HG03439 (cell line): ENCODE data around the gene IFT27.
"Not testable (repeated sequence)": the region's sequence is repeated elsewhere in the genome, so short reads cannot be mapped to it uniquely, and the experiment has no call there.

Source experiments
- ATAC-seq: cut with Tn5 transposase; IDR thresholded peaks from one replicate; pipeline ENCODE4 v1.9.1; 2021; ENCODE audit warnings: mild to moderate bottlenecking, moderate library complexity; ENCODE audit not compliant: unreplicated experiment

Gene IFT27

DNA sequence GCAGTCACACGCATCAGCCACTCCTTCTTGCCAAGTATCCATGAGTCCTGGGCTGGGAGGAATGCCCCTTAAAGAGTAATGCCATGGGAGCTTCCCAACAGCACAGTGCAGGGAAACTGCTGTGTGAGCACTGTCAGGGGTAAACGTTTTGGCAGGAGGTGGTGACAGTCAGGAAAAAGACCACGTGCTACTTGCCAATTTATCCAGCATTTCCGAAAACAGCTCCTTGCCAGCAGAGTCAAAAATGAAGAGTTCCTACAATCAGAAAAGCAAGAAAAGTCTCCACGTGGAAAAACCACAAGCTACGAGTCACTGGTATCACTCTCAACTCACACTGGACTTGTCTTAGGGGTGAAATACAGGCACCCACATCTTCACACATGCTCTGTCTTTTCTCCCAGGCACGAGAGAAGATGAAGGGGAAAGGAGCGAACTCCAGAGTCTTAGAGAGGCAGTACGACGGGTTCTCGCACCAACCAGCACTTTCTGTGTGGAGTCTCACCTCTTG, 9.9 kb downstream of the IFT27 start:
- no peak for ATAC-seq

- ATAC-seq, result no peak
Observed at GRCh38 chr22:36765131-36765942, 10.6 kb downstream of the IFT27 start.

DNA sequence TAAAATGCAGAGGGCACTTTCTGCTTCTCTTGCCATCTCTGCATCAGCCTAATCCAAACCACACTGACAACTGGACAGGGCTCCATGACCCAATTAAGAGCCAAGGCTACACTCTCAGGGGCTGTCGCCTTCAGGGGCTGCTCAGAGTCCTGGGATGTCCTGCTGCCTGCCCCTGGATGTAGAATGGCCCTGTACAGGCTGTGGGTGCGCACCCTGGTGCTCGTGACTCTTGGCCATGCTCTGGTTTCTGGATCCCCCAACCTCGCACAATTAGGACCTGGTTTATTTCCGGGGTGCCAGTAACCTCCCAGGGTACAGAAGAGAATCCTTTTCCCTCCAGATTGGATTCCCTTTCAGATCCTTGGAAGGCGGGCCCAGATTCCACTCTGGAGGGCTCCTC, 11.3 kb downstream of the IFT27 start:
- no peak for ATAC-seq

DNA sequence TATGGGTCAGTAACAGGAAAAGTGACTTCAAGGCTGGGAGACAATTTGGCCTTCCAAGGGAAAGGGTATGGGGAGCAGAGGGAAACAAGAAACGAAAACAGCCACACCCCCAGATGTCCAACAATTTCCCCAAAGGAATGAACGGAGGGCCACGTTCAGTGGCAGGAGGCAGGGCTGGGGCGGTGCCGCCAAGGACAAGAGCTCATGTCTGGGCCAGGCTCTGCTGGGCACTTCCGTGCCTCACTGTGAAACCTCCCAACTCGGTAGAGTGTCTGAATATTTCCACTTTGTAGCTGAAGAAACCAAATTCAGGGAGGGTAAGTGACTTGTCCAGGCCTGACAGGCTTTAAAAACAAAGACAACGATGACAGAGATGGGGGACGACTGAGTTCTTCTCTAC, 11.9 kb downstream of the IFT27 start:
- ATAC-seq, result no peak

- ATAC-seq, result no peak
Observed at GRCh38 chr22:36763576-36763975, 12.3 kb downstream of the IFT27 start.

DNA sequence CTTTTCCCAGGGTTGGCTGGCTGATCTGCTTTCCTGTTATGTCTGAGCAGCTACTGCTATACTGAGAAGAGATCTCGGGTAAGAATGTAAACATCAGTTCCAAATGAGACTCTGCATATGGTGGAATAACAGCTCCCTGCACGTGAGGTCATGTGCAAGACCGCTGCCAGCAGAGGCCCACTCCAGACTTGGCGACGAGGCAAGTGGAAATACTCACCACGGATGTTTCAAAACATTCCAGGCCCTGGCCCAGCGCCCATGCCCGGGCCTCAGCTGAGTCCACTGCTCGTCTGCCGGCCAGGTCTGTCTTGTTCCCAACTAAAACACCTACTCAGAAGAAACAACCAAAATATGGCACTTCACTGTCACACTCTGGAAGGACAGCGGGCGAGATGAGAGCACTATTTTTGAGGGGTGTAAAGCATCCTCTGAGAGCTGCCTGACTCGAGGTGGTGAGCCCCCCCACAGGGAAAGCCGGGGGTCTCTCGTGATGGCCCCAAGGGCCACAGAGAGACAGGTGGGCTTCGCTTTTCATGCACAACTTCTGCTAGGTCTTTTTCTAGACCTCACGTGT, 13.1 kb downstream of the IFT27 start:
- ATAC-seq, result no peak

DNA sequence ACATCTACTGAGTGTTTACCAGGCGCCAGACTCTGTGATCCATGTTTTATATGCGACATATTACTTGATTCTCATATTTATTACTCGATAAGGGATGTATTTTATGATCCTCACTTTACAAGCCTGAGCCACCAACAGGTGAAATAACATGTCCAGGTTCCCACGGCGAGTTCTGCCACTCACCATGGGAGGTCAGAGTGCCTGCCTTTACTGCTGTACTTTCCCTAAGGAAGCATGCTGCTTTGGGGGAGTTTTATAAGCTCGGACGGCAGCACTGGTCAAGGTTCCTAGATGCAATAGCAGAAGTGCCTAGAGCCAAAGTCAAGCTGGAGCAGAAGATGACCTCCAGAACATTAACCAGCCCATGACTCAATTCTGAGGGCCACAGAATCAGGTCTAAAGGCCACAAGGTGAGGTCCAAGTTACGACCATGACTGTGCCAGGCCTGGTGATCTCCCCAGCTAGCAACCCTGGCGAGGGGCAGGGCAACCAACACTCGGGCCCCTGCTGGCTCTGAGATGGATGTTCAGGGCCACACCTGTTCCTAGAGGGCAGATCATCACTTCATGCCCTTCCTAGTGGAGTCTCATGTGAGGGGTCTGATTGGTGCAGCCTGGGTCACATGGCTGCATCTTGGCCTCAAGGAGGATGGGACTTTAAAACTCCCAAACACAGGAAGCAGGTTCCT, 14.2 kb downstream of the IFT27 start:
- no peak for ATAC-seq

DNA sequence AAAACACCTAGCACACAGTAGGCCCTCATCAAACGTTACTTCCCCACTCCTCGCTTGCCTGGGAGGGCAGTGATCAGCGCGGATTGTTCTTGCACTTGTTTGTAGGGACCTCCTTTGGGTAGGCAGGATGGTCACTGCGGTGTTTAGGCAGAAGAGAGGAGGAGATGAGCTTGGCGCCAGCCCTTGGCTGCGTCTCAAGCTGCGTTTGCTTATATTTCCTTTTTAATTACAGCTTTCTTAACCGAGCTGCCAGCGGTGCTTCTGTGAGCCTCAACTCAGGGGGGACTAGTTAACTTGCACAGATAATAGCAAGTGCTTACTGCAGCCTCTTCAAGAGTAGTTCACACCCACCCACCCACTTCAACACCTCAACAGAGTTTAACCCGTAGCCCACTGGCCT, 15.1 kb downstream of the IFT27 start:
- no peak for ATAC-seq

- no peak for ATAC-seq
Observed at GRCh38 chr22:36759481-36760159, 16.3 kb downstream of the IFT27 start.

- no peak for ATAC-seq
Observed at GRCh38 chr22:36758792-36759271, 17.1 kb downstream of the IFT27 start.

GRCh38 chr22:36757668-36758211, 18.2 kb downstream of the IFT27 start:
- no peak for ATAC-seq

DNA sequence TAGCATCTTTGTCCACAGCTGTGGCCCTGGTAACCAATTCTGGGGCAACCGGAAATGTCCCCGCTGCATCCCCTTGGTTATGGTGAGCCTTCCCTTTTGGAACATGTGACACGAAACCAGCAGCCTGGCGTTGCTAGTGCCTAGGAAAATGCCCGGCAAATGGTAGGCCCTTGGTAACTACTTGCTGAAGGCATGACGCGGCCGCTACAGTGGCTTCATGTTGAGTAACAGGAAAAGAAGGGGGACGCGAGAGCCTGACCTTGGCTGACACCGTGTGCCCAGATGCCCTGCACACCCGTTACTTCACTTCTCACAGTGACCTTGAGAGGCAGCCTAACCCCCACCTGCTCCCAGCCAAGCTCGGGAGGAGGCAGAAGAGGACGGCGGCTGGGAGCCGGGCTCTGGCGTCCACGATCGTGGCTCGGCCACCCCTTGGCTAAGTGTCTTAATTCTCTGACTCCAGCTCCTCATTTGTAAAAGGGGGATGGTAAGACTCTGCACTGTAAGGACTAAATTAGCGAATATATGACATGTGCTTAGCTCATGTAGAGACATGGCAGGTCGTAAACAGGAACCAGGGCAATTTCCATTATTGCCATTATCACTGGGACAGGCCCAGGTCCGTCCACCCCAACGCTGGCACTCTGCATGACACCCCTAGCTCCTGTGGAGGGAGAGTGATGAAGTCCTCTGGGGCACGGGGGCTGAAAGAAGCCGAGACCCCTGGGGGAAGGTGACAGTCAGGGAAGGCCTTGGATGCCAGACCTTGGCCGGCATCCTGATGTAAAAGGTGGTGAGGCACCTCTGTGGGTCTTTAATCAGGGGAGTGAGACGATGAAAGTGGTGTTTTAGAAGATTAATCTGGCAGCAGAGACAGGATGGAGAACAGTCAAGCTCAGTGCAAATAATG, 18.9 kb downstream of the IFT27 start:
- no peak for ATAC-seq

GRCh38 chr22:36756031-36756430, 19.9 kb downstream of the IFT27 start:
- no peak for ATAC-seq

DNA sequence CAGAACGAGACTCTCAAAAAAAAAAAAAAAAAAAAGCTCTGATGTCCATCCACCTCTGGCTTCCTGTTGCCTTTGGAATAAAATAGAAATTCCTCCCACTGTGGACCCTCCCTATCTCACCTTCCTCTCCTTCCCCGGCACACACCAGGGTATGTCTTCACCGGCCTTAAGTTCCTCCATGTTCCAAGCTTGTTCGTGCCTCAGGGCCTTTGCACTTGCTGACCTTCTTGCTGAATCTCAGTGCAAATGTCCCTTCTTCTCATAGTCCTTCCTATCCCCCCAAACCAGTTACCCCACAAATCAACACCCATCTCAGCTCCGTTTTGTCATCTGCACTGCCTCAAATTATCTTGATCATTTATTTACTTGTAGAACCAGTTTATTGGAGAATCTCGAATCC, 20.6 kb downstream of the IFT27 start:
- no peak for ATAC-seq

- ATAC-seq, result not testable (repeated sequence)
Observed at GRCh38 chr22:36754881-36755280, 21.0 kb downstream of the IFT27 start.

- no peak for ATAC-seq
Observed at GRCh38 chr22:36753916-36754315, 22.0 kb downstream of the IFT27 start.

- no peak for ATAC-seq
Observed at GRCh38 chr22:36753120-36753802, 22.7 kb downstream of the IFT27 start.

GRCh38 chr22:36746375-36746970, 29.4 kb downstream of the IFT27 start:
- no peak for ATAC-seq
